GM08714 (cell line): ENCODE data around the gene BRMS1L.
"Not testable (repeated sequence)": the region's sequence is repeated elsewhere in the genome, so short reads cannot be mapped to it uniquely, and the experiment has no call there.

ENCODE experiments used
- H3K4me3 ChIP-seq: fragments of 200-500 bp; sonication (Bioruptor generic); 2 replicates; pipeline ENCODE4 v1.5.1; 2014; ENCODE audit warnings: mild to moderate bottlenecking, low read length, inconsistent platforms
- ZNF274 ChIP-seq: IDR thresholded peaks from 2 replicates; pipeline ENCODE4 v1.6.1; 2012; ENCODE audit warnings: mild to moderate bottlenecking, low read depth, low read length

Gene BRMS1L

DNA sequence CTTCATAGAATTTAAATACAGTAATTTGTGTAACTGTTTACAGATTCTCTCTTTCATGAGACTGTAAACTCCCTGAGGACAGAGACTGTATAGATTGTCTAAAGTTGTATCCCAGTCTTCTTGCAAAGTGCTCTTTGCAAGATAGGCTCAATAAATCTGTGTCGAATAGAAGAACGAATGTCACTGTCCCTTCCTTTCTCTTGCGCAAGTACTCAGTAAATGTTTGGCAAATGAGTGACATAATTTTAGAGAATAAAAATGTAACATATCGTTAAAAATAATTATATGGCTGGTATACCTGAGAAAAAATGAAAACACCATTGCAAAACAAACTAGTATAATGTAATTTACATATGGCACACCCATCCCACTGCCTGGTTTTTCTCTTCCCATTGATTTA lies 15.2 kb upstream of the BRMS1L start:
- no peak overlapping the region for H3K4me3 ChIP-seq
- no peak for TF ChIP-seq ZNF274

DNA sequence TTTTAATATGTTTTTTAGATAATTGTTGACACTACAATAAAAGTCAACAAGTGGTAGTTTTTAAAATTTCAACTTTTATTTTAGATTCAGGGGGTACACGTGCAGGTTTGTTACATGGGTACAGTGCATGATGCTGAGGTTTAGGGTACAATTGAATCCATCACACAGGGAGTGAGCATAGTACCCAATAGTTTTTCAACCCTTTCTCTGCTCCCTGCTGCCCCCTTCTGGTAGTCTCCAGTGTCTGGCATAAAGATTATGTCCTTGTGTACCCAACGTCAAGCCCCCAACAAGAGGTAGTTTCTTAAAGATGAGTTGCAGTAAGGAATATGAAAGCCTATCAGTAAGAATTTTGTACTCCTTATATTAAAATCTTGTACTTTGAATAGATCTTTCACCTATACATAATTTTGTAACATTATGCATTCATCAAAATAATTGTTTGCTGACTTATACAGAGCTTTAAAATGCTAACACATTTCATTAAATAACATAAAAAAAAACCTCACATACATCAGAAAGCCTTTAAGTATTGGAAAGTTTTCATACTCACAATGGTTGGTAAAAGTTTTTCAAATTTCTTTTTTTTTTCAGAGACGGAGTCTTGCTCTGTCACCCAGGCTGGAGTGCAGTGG lies 11.7 kb upstream of the BRMS1L start:
- H3K4me3 ChIP-seq: no peak overlapping the region
- TF ChIP-seq ZNF274: no peak

DNA sequence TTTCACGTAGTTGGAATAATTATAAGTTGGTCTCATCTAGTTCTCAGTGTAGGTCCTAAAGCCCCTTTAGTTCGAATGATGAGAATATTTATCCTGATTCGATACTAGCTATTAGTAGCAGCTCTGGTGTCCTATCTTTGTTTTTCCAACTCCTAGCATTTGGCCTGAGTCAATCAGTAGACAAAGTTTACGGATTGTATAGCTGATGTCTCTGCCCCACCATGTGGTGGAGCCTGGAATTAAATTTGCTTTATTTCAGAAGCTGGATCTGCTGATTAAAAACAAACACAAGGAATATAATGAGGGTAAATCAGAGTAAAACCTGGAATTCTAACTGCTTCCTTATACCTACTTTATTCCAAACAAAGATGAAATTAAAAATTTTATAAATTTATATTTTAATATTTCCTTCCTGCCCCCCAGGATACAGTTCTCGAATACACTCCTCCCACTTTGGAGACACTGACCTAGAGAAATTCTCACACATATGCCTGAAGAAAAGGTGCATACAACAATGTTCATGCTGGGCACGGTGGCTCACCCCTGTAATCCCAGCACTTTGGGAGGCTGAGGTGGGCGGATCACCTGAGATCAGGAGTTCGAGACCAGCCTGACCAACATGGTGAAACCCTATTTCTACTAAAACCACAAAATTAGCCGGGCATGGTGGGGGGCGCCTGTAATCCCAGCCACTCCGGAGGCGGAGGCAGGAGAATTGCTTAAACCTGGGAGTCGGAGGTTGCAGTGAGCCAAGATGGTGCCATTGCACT lies 7.6 kb upstream of the BRMS1L start:
- TF ChIP-seq ZNF274: no peak

DNA sequence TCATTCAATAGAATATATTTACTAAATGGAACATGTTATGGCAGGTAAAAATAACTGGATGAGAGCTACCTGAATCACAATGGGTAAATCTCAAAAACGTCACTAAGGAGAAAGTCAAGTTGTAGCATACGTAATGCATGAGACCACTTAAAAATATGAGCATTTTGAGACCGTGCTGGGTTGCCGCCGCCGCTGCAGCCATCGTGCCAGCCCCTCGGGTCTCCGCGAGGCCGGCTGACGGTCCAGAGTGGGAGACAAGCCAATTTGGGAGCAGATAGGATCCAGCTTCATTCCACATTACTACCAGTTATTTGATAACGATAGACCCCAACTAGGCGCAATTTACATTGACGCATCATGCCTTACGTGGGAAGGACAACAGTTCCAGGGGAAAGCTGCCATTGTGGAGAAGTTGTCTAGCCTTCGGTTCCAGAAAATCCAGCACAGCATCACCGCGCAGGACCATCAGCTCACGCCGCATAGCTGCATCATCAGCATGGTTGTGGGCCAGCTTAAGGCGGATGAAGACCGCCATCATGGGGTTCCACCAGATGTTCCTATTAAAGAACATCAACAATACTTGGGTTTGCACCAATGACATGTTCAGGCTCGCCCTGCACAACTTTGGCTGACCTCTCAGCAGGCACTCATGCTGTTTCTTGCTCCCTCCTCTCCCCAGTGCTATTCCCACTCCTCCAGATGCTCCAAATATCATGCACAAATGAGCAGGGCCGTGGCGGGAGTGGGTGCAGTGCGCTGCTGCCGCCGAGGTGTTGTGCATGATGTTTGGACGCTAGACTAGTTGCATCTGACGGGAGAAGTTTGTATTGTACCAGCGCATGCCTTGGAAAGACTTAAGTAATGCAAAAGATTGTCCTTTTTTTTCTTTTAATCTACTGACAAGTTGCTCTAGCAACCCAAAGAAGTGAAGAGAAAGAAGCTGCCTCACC lies 6.3 kb upstream of the BRMS1L start:
- H3K4me3 ChIP-seq: no peak overlapping the region
- no peak for TF ChIP-seq ZNF274

More for the DNA sequence above, 7.6 kb upstream of the BRMS1L start:
- no peak overlapping the region for H3K4me3 ChIP-seq

DNA sequence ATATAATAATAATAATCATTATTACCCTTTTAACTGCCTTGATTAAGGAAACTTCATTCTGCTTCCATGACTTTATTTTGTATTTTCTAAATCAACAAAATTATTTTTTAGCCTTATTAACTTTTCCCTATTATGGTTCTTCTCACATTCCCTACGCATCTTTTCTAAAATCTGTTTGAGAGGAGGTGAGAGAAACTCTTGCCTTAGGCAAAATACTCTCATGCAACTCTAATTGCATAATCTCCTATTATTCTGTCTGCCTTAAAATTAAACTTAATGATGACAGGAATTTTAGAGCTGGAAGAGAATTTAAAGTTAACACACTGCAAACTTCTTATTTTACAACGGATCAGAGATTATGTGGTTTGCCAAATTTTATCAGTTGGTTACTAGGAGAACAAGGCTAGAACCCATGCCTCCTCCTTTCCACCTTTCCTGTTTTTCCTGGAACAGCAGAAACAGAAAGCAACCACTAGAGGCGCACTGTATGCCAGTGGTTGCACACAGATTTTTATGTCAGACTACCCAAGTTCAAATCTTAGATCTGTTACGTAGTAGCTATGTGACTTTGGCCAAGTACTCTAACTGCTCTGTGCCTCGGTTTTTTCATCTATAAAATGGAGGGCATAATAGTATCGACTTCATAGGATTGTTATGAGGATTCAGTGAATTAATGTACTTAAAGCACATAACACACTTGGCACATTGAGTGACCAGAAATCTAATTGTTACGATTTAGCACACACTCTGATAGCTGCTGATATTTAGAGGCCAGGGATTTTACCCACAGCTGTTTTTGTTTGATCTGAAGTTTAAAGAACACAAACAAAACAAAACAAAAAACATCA lies 4.3 kb upstream of the BRMS1L start:
- no peak for TF ChIP-seq ZNF274
- no peak overlapping the region for H3K4me3 ChIP-seq

DNA sequence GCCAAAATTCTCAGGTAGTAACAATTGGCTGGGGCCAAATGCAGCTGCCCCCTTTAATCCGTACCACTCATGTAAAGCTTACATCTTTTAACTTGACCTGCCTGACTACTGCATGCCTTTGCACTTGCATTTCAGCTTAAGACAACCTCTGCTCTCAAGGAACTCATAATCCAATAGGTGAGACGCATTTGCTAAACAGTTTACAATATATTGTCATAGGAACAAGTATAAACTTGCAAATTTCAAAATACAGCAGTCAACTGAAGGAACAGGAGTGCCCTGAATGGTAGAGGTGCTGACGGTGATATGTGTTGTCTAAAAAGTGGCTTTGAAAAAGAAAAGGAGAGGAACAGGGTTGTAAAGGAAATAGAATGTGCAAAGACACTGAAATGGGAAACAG lies 3.6 kb upstream of the BRMS1L start:
- no peak overlapping the region for H3K4me3 ChIP-seq
- no peak for TF ChIP-seq ZNF274

DNA sequence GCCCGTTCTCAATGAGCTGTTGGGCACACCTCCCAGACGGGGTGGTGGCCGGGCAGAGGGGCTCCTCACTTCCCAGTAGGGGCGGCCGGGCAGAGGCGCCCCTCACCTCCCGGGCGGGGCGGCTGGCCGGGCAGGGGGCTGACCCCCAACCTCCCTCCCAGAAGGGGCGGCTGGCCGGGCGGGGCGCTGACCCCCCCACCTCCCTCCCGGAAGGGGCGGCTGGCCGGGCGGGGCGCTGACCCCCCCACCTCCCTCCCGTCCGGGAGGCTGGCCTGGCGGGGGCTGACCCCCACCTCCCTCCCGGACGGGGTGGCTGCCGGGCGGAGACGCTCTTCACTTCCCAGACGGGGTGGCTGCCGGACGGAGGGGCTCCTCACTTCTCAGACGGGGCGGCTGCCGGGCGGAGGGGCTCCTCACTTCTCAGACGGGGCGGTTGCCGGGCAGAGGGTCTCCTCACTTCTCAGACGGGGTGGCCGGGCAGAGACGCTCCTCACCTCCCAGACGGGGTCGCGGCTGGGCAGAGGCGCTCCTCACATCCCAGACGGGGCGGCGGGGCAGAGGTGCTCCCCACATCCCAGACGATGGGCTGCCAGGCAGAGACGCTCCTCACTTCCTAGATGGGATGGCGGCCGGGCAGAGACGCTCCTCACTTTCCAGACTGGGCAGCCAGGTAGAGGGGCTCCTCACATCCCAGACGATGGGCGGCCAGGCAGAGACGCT lies 1.5 kb upstream of the BRMS1L start:
- H3K4me3 ChIP-seq: not testable (repeated sequence)

DNA sequence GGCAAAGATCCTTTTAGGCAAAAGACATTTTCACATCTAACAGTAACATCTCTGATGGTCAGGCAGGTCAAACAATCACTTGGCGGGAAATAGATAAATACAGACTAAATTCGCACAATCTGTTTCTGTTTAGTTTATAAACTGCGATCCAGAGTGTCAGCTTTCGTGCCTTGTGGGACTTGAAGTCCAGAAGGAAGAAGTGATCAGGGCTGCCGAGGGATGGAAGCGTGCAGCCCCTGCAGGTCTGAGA lies 245 bp upstream of the BRMS1L start:
- no peak for TF ChIP-seq ZNF274
- peak overlapping the region; percentile 51 for H3K4me3 ChIP-seq

DNA sequence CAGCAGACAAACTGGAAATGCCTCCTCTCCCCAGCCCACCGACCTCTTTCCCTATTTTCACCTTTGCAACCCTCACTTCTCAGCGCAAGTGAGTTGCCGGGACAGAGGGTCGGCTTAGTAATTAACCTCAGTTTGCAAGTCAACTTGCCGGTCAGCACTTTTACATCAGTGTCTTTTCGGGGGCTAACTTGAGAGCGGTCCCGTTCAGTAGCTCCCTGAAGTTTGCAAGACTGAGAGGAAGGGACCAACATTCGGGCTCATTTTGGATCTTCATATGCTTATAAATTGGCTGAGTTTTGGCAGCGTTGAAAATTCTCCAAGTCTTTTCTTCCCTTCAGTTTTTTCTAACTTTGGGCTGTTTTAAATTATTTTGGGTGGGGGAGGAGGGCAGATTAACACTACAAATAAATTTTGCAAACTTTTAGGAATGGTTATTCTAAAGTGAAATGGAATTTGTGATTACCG lies 846 bp downstream of the BRMS1L start:
- H3K4me3 ChIP-seq: peak overlapping the region; percentile 97
- TF ChIP-seq ZNF274: no peak

DNA sequence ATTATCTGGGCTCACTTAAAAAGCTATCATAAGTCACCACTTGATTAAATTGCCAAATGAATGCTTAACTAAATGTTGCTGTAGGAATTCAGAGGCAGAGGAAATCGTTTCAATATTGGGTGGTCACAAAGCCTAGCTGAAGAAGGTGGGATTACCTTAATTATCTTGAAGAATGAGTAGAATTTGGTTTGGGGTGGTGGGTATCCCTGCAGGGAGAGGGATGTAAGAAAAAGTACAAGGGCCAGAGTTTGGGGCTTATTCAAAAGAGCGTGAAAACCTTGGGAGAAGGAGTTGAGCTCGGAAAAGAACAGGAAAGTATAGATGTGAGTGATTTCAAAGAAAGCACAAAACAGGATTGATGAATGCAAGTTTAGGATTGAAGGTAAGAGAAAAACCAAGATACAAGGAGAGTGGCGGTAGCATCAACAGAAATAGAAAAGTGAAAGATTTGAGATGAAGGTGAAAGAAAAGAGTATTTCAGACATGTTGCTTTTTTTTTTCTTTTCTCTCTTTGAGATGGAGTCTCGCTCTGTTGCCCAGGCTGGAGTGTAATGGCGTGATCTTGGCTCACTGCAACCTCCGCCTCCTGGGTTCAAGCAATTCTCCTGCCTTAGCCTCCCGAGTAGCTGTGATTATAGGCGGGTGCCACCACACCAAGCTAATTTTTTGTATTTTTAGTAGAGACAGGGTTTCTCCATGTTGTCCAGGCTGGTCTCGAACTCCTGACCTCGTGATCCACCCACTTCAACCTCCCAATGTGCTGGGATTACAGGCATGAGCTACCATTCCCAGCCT lies 1.7 kb downstream of the BRMS1L start:
- no peak for TF ChIP-seq ZNF274
- peak overlapping the region; percentile 97 for H3K4me3 ChIP-seq

DNA sequence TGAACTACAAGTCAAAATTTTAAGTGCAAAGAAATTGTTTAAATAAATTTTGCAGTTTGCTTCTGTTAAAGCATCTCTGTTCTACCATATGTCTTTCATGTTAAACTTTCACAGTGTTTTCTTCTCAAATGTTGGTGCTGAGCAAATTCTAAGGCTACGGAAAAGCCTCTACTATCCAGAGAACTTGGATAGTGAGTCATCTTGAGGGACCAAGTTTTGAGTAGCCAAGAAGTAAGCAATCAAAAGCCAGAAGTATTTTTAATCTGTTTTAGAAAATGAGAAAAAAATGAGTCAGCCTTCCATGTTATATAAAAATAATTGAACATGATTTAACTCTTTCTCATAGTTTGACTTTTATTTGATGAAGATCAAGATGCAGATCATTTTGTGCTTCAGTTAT lies 3.3 kb downstream of the BRMS1L start:
- no peak overlapping the region for H3K4me3 ChIP-seq

DNA sequence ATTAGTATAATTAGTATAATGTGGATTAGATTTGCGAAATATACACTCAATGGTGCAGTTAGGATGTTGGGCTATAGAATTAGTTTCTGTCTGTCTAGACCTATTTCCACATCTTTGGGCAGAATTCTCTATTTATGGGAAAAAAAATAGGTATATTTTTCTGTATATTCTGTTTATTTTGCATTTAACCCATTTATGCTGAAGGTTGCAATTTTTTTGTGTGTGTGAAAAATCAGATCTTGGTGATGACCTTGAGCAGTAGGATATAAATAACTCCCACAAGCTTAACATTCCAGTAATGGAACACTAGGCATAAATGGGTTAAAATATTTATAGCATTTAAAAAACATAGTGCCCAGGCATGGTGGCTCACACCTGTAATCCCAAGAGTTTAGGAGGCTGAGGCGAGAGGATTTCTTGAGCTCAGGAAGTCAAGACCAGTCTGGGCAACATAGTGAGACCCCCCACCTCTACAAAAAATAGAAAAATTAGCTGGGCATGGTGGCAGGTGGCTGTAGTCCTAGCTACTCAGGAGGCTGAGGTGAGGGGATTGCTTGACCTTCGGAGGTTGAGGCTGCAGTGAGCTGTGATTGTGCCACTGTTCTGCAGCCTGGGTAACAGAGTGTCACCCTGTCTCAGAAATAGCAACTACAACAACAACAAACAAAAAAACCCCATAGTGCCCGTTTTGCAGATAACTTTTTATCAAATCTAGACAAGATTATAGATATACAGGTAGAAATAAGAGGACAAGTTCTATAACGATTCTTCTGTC lies 9.3 kb downstream of the BRMS1L start:
- TF ChIP-seq ZNF274: no peak
- H3K4me3 ChIP-seq: no peak overlapping the region

More for the DNA sequence above, 3.3 kb downstream of the BRMS1L start:
- no peak for TF ChIP-seq ZNF274

DNA sequence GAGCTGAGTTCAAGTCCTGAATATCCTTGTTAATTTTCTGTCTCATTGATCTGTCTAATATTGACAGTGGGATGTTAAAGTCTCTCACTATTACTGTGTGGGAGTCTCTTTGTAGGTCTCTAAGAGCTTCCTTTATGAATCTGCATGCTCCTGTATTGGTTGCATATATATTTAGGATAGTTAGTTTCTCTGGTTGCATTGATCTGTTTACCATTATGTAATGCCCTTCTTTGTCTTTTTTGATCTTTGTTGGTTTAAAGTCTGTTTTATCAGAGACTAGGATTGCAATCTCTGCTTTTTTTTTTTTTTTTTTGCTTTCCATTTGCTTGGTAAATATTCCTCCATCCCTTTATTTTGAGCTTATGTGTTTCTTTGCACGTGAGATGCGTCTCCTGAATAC lies 15.6 kb downstream of the BRMS1L start:
- H3K4me3 ChIP-seq: not testable (repeated sequence)

DNA sequence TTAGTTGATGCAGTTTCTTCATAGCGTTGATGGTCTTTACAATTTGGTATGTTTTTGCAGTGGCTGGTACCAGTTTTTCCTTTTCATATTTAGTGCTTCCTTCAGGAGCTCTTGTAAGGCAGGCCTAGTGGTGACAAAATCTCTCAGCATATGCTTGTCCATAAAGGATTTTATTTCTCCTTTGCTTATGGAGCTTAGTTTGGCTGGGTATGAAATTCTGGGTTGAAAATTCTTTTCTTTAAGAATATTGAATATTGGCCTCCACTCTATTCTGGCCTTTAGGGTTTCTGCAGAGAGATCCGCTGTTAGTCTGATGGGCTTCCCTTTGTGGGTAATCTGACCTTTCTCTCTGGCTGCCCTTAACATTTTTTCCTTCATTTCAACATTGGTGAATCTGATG lies 16.1 kb downstream of the BRMS1L start:
- not testable (repeated sequence) for H3K4me3 ChIP-seq
